Peyer's patch (tissue), 4 donors: ENCODE data around the gene KLRB1. TPM values are rescaled to one million over a fixed set of nuclear protein-coding genes. Genes with fewer than 3 reads are reported as not detected.
A peak's percentile ranks its signal among the peaks of the same experiment; 100 is the strongest.
"Not testable (repeated sequence)": the region's sequence is repeated elsewhere in the genome, so short reads cannot be mapped to it uniquely, and the experiment has no call there.

ENCODE experiments used
- DNase-seq, 3 donors: peaks; one replicate each; pipeline ENCODE4 v3.0.0-alpha.2; 2017 to 2019
- H3K27ac ChIP-seq, 4 donors: fragments of 200-600 bp; sonication (generic); one replicate each; pipeline ENCODE4 v1.5.1; 2016 to 2019
- H3K27me3 ChIP-seq, 2 donors: fragments of 200-600 bp; sonication (generic); one replicate each; pipeline ENCODE4 v1.5.1; 2019
- H3K36me3 ChIP-seq, 3 donors: fragments of 200-600 bp; sonication (generic); one replicate each; pipeline ENCODE4 v1.5.1; 2016 to 2019
- H3K4me1 ChIP-seq, 4 donors: fragments of 200-600 bp; sonication (generic); one replicate each; pipeline ENCODE4 v1.5.1; 2016 to 2019
- H3K4me3 ChIP-seq, 4 donors: fragments of 200-600 bp; sonication (generic); 1 replicate in 3 of 4; 2 replicates in 1 of 4; pipeline ENCODE4 v1.5.1; 2016 to 2019; ENCODE audit warnings: mild to moderate bottlenecking in 1 of 4
- H3K9me3 ChIP-seq, 4 donors: fragments of 200-600 bp; sonication (generic); one replicate each; pipeline ENCODE4 v1.5.1; 2016 to 2019; ENCODE audit warnings: mild to moderate bottlenecking in 1 of 4
- POLR2A ChIP-seq, 2 donors: fragments of 450-650 bp; IDR thresholded peaks; one replicate each; pipeline ENCODE4 v1.5.1; 2017; ENCODE audit warnings: antibody characterized with exemption in 2 of 2, mild to moderate bottlenecking in 2 of 2, moderate library complexity in 2 of 2
- total RNA-seq, 4 donors: library from RNA; depleted of rRNA; stranded (reverse); fragments of >200 nt; gene quantifications; one replicate each; pipeline ENCODE4 v1.1.0, GENCODE V29; 2016
- TF ChIP-seq, protein P1 (sequence below), 6 experiments: fragments of 450-650 bp in 4 of 6; fragments of 200-600 bp in 2 of 6; sonication (generic) in 1 of 6; IDR thresholded peaks; one replicate each; pipeline ENCODE4 v1.5.1; 2017 to 2019; ENCODE audit warnings: antibody characterized with exemption in 6 of 6, mild to moderate bottlenecking in 3 of 6, moderate library complexity in 1 of 6

The KLRB1 gene
- total RNA-seq, 4 donors from 2014 or later: 1.1 to 6.3 (median 3.9) TPM; not detected in 1

DNA sequence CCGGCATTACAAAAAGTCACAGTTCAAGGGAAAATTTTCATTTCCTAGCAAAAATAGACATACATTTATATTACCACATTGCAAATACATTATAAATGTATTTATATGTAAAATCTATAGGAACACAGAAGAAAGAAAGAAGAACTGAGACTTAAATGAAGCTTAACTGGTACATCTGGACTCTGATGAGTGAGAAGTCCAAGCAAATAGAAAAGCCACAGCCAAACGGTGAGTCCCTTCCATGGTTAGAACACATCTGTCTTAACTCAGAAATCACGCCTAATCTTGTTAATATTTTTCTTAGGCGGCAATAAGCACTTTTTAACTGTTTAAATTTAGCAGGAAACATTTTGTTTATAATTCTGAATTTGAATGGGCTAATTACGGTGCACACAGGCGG lies 9.4 kb upstream of the KLRB1 start:
- Histone ChIP-seq H3K9me3 (no peaks in the 10 kb centered on the region), H3K27ac (peak overlapping the region in 2 of 4 donors; percentile 15 to 51), H3K4me1 (no peaks in the 10 kb centered on the region), H3K4me3 (no peak overlapping the region), H3K36me3 (no peaks in the 10 kb centered on the region), H3K27me3 (no peaks in the 10 kb centered on the region)
- TF ChIP-seq POLR2A (IDR thresholded peaks at IDR 0.05): no peak
- TF ChIP-seq, protein P1, sequence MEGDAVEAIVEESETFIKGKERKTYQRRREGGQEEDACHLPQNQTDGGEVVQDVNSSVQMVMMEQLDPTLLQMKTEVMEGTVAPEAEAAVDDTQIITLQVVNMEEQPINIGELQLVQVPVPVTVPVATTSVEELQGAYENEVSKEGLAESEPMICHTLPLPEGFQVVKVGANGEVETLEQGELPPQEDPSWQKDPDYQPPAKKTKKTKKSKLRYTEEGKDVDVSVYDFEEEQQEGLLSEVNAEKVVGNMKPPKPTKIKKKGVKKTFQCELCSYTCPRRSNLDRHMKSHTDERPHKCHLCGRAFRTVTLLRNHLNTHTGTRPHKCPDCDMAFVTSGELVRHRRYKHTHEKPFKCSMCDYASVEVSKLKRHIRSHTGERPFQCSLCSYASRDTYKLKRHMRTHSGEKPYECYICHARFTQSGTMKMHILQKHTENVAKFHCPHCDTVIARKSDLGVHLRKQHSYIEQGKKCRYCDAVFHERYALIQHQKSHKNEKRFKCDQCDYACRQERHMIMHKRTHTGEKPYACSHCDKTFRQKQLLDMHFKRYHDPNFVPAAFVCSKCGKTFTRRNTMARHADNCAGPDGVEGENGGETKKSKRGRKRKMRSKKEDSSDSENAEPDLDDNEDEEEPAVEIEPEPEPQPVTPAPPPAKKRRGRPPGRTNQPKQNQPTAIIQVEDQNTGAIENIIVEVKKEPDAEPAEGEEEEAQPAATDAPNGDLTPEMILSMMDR (IDR thresholded peaks at IDR 0.05): no peak
- no peak for DNase-seq

DNA sequence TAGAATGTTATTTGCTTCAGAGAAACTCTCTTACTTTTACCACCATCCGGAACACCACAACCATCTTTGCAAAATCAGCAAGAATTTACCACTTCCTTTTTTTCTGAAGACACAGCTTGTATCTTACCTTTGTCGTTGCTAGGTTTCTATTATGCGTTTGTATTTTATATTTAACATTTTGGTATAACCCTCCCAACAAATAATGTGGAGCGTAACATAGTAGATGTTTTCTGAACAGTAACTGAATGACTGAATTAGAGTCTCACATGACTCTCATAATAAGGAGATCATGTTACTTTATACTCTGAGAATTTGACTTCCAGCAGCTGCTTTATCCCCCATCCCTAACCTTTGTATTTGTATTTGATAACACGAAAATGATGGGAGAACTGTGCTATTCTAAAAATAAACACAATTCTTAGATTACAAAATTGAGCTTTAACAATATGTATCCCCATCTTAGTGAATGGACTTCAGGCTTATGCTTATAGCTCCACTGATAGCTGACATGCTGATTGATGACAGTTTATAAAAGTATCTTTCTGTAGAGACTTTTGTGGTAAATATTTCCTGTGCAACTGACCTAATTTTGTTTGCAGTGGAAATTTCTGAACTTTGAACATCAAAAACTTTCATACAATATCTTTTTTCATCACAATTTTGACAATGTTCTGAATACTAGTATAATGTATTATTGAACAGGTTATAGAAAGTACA lies 7.9 kb upstream of the KLRB1 start:
- no peaks in the 10 kb centered on the region for H3K36me3 ChIP-seq
- no peaks in the 10 kb centered on the region for H3K27me3 ChIP-seq
- DNase-seq: no peak
- H3K4me3 ChIP-seq: no peak overlapping the region
- H3K4me1 ChIP-seq: no peaks in the 10 kb centered on the region
- H3K27ac ChIP-seq: peak overlapping the region; percentile 36 to 69 (median 53)
- no peaks in the 10 kb centered on the region for H3K9me3 ChIP-seq
- TF ChIP-seq POLR2A (IDR thresholded peaks at IDR 0.05): no peak
- TF ChIP-seq, protein P1 (IDR thresholded peaks at IDR 0.05): no peak

DNA sequence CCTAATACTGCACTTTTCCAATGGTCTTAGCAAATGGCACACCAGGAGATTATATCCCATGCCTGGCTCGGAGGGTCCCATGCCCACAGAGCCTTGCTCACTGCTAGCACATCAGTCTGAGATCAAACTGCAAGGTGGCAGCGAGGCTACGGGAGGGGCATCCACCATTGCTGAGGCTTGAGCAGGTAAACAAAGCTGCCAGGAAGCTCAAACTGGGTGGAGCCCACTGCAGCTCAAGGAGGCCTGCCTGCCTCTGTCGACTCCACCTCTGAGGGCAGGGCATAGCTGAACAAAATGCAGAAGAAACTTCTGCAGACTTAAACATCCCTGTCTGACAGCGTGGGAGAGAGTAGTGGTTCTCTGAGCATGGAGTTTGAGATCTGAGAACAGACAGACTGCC lies 2.9 kb upstream of the KLRB1 start:
- H3K4me1 ChIP-seq, DNase-seq, H3K9me3 ChIP-seq, H3K27ac ChIP-seq, H3K27me3 ChIP-seq, H3K36me3 ChIP-seq, H3K4me3 ChIP-seq: not testable (repeated sequence)

DNA sequence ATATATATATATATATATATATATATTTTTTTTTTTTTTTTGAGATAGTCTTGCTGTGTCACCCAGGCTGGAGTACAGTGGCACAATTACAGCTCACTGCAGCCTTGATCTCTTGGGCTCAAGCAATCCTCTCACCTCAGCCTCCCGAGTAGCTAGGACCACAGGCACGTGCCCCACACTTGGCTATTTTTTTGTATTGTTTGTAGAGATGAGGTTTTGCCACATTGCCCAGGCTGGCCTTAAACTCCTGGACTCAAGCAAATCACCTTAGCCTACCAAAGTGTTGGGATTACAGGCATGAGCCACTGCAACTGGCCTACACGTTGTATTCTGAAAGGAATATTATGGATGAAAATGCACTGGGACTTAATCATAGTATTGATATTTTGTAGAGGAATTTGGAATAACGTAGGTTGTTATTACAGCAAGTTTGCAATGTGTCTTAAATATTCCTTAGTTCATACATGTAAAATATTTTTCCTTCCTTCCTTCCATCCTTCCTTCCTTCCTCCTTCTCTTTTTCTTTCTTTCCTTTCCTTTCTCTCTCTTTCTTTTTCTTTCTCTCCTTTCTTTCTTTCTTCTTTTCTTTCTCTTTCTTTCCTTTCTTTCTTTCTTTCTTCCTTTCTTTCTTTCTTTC lies 862 bp downstream of the KLRB1 start:
- Histone ChIP-seq H3K4me1 (no peaks in the 10 kb centered on the region), H3K36me3 (no peaks in the 10 kb centered on the region), H3K27ac (peak overlapping the region in 2 of 4 donors; percentile 35 to 66), H3K27me3 (no peaks in the 10 kb centered on the region), H3K4me3 (peak overlapping the region in 3 of 4 donors; percentile 7 to 32 (median 9)), H3K9me3 (no peaks in the 10 kb centered on the region)
- DNase-seq: no peak
- no peak for TF ChIP-seq POLR2A (IDR thresholded peaks at IDR 0.05)
- TF ChIP-seq, protein P1 (IDR thresholded peaks at IDR 0.05): no peak

DNA sequence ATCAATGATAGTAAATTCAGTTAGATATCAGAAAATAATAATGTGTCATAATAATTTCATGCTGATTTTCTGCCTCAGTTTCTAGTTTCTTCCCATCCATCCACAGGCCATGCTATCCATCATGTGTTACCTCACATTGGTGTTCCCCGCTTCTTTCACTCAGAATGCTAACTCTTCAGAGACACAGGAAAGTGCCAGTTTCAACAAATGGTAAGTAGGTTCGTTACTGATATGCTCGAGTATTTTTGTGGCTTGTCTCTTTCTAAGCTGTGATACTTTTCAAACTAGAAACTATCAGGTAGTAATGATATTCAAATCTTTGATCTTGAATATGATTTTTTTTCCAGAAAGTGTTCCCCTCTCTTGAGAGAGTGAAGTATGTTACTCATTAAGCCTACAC lies 1.5 kb downstream of the KLRB1 start:
- Histone ChIP-seq H3K4me3 (peak overlapping the region in 2 of 4 donors; percentile 1 to 5), H3K4me1 (no peaks in the 10 kb centered on the region), H3K27ac (peak overlapping the region in 1 of 4 donors; percentile 30), H3K27me3 (no peaks in the 10 kb centered on the region), H3K9me3 (no peaks in the 10 kb centered on the region), H3K36me3 (no peaks in the 10 kb centered on the region)
- no peak for DNase-seq
- TF ChIP-seq, protein P1 (IDR thresholded peaks at IDR 0.05): no peak
- no peak for TF ChIP-seq POLR2A (IDR thresholded peaks at IDR 0.05)

DNA sequence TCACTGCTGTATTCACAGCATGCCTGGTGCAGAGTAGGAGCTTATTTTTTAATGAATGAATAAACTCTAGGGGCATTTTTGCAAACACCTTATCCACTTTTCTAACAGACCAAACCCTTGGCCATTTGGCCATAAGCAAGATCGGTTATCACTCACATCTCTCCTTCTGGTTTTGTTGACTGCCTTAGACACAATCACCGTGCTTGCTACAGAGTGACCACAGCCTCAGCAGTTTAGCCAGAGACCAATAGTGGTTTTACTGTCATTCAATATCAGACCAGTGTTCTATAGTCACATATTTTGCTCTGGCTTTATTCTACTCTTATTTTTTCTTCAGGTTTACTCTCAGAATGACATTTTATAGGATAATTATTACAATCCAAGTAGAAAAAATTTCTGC lies 2.2 kb downstream of the KLRB1 start:
- H3K27ac ChIP-seq: no peak overlapping the region
- DNase-seq: no peak
- peak overlapping the region in 1 of 4 donors; percentile 5 for H3K4me3 ChIP-seq
- H3K4me1 ChIP-seq: no peaks in the 10 kb centered on the region
- no peaks in the 10 kb centered on the region for H3K27me3 ChIP-seq
- no peaks in the 10 kb centered on the region for H3K36me3 ChIP-seq
- H3K9me3 ChIP-seq: no peaks in the 10 kb centered on the region
- TF ChIP-seq, protein P1 (IDR thresholded peaks at IDR 0.05): no peak
- no peak for TF ChIP-seq POLR2A (IDR thresholded peaks at IDR 0.05)
